ENCODE measurements around the gene BET1L.

The BET1L gene

GRCh38 chr11:203056-203944 lies 3.9 kb downstream of the BET1L start:
- no peak for DNase-seq (ENCODE audit: low read depth)
- TF ChIP-seq MYC (IDR thresholded peaks at IDR 0.05; ENCODE audit: low read depth, low read length) (no peak), CTCF (IDR thresholded peaks at IDR 0.05; ENCODE audit: low read depth, low read length) (no peak), POLR2A (IDR thresholded peaks at IDR 0.05; ENCODE audit: extremely low read depth, insufficient read length) (no peak)
- TF ChIP-seq, protein P1, sequence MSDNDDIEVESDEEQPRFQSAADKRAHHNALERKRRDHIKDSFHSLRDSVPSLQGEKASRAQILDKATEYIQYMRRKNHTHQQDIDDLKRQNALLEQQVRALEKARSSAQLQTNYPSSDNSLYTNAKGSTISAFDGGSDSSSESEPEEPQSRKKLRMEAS (IDR thresholded peaks at IDR 0.05; ENCODE audit: low read depth, low read length) = no peak
- no peak overlapping the region for H3K4me3 ChIP-seq (ENCODE audit: low read depth, low read length)

DNA sequence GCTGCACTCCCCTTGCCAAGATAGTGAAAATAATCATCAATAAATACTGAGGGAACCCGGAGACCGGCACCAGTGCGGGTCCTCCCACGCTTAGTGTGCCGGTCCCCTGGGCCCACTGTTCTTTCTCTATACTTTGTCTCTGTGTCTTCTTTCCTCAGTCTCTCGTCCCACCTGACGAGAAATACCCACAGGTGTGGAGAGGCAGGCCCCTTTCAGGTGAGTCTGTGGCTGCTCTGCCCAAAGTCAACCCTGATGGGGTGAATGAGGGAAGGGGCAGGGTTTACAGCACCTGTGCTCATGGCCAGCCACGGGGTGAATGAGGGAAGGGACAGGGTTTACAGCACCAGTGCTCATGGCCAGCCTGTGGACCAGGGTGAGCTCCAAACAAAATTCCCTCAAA lies 4.7 kb downstream of the BET1L start:
- DNase-seq (ENCODE audit: low read depth) = no peak
- no peak overlapping the region for H3K4me3 ChIP-seq (ENCODE audit: low read depth, low read length)
- TF ChIP-seq, protein P1 (IDR thresholded peaks at IDR 0.05; ENCODE audit: low read depth, low read length) = no peak
- TF ChIP-seq POLR2A (IDR thresholded peaks at IDR 0.05; ENCODE audit: extremely low read depth, insufficient read length) = no peak
- no peak for TF ChIP-seq CTCF (IDR thresholded peaks at IDR 0.05; ENCODE audit: low read depth, low read length)
- TF ChIP-seq MYC (IDR thresholded peaks at IDR 0.05; ENCODE audit: low read depth, low read length) = no peak

- no peak for TF ChIP-seq MYC (IDR thresholded peaks at IDR 0.05; ENCODE audit: low read depth, low read length)
- TF ChIP-seq CTCF (IDR thresholded peaks at IDR 0.05; ENCODE audit: low read depth, low read length) = no peak
- TF ChIP-seq, protein P1 (IDR thresholded peaks at IDR 0.05; ENCODE audit: low read depth, low read length) = no peak
- no peak for TF ChIP-seq POLR2A (IDR thresholded peaks at IDR 0.05; ENCODE audit: extremely low read depth, insufficient read length)
These were observed 5.2 kb downstream of the BET1L start for GRCh38 chr11:201966-202365.

GRCh38 chr11:200224-201003 lies 6.8 kb downstream of the BET1L start:
- DNase-seq (ENCODE audit: low read depth) = no peak
- TF ChIP-seq POLR2A (IDR thresholded peaks at IDR 0.05; ENCODE audit: extremely low read depth, insufficient read length) (no peak), MYC (IDR thresholded peaks at IDR 0.05; ENCODE audit: low read depth, low read length) (no peak), CTCF (IDR thresholded peaks at IDR 0.05; ENCODE audit: low read depth, low read length) (no peak)
- TF ChIP-seq, protein P1 (IDR thresholded peaks at IDR 0.05; ENCODE audit: low read depth, low read length) = no peak
- H3K4me3 ChIP-seq (ENCODE audit: low read depth, low read length) = no peak overlapping the region

More at GRCh38 chr11:201966-202365, 5.2 kb downstream of the BET1L start:
- no peak overlapping the region for H3K4me3 ChIP-seq (ENCODE audit: low read depth, low read length)
- peak; percentile 53 for DNase-seq (ENCODE audit: low read depth)

DNA sequence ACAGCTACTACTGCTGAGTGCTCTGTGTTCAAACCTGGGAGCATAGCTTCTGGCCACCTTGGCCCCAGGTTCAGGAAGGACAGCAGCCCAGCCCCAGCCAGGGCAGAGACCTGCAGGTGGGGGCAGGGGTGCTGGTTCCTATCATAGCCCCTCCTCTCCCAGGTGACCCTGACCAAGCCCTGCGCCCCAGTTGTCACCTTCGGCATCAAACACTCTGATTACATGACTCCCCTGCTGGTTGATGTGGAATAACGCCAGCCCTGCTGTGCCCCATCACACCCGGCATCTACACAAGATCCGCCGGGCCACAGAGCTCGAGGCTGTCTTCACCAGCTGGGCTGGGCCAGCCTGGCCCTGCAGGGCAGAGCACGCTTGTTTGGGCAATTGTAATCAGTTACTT lies 7.4 kb downstream of the BET1L start:
- TF ChIP-seq POLR2A (IDR thresholded peaks at IDR 0.05; ENCODE audit: extremely low read depth, insufficient read length) (no peak), CTCF (IDR thresholded peaks at IDR 0.05; ENCODE audit: low read depth, low read length) (no peak), MYC (IDR thresholded peaks at IDR 0.05; ENCODE audit: low read depth, low read length) (no peak)
- TF ChIP-seq, protein P1 (IDR thresholded peaks at IDR 0.05; ENCODE audit: low read depth, low read length) = no peak
- DNase-seq (ENCODE audit: low read depth) = no peak
- no peak overlapping the region for H3K4me3 ChIP-seq (ENCODE audit: low read depth, low read length)

Measured in NB4 (cell line).